ENCODE measurements around the gene RNF7. TPM values are rescaled to one million over a fixed set of nuclear protein-coding genes. Genes with fewer than 3 reads are reported as not detected.

Gene RNF7
- total and polyA plus RNA-seq, 2 of the 8 experiments (the other 6 are each of a cell fraction or from before 2014, with no cell fraction given): 78.4 to 113 TPM

DNA sequence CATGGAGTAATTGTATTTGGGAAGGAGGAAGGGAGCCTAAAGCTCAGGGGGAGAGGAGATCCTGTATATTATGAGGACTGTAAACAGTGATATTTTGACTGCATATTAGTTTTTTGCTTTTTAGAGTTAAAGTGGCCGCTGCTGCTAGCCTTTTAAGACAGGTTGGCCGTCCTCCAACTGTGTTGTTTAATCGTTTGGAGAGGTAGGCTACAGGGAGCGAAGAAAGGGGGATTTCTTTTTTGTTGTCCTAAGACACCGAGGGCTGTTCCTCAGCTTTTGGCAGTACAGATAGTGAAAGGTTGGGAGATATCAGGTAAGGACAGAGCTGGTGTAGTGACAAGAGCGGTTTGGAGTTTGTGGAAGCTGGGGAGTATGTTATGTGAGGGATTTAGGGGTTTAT is 38.2 kb upstream of the RNF7 start:
- Histone ChIP-seq H2BK15ac (ENCODE audit: low read length) (no peak overlapping the region), H3K4me1 (replicated peaks in 1 of 4; ENCODE audit: control insufficient read depth in 3 of 4, insufficient read depth in 4 of 4, low read length in 3 of 4) (peaks cover 0 to 7% (median 2%) of the 10 kb centered on the region in 4 experiments; a peak in 1 of 7 replicates), H2BK5ac (ENCODE audit: low read depth, low read length) (no peak overlapping the region), H4K91ac (replicated peaks; ENCODE audit: insufficient read length, low read length) (no peak overlapping the region), H3K23ac (ENCODE audit: insufficient read length) (no peak overlapping the region), H3K18ac (ENCODE audit: extremely low read depth, low read length) (no peak overlapping the region), H3K4me2 (ENCODE audit: insufficient read depth in 1 of 2, low read depth in 2 of 2, low read length in 2 of 2) (no peak overlapping the region), H2BK120ac (replicated peaks; ENCODE audit: low read depth, low read length) (no peak overlapping the region), H3K9me3 (ENCODE audit: insufficient read depth in 2 of 2, low read depth in 1 of 2, low read length in 1 of 2) (no peaks in the 10 kb centered on the region), H3K9ac (replicated peaks in 1 of 4; ENCODE audit: extremely low read depth in 1 of 4, low read depth in 3 of 4, low read length in 3 of 4) (no peak overlapping the region), H3K27me3 (replicated peaks in 1 of 4; ENCODE audit: control insufficient read depth in 3 of 4, extremely low read depth in 1 of 4, insufficient read depth in 3 of 4, low read length in 3 of 4) (no peaks in the 10 kb centered on the region), H3K36me3 (ENCODE audit: control insufficient read depth in 2 of 4, insufficient read depth in 4 of 4, low read length in 3 of 4) (no peaks in the 10 kb centered on the region), H3K14ac (ENCODE audit: insufficient read length) (no peak overlapping the region), H2BK12ac (ENCODE audit: low read depth, low read length) (no peak overlapping the region), H3K79me1 (ENCODE audit: low read depth, low read length) (no peaks in the 10 kb centered on the region), H3K4me3 (ENCODE audit: extremely low read depth in 1 of 4, insufficient read depth in 2 of 4, low read depth in 3 of 4, low read length in 4 of 4) (no peak overlapping the region), H3K56ac (replicated peaks; ENCODE audit: insufficient read length, low read depth, low read length) (no peak overlapping the region), H4K8ac (ENCODE audit: extremely low read depth, insufficient read depth, low read length) (no peak overlapping the region), H3K27ac (ENCODE audit: low read depth, low read length) (no peak overlapping the region), H3K79me2 (ENCODE audit: control insufficient read depth in 1 of 2, insufficient read depth in 2 of 2, low read length in 2 of 2) (no peaks in the 10 kb centered on the region), H2AK5ac (ENCODE audit: low read depth, low read length) (no peak overlapping the region), H3K23me2 (ENCODE audit: low read depth, low read length) (peaks cover 4% of the 10 kb centered on the region; the same call in 1 of the 2 replicates), H2BK20ac (ENCODE audit: low read length) (no peak overlapping the region), H3K4ac (replicated peaks; ENCODE audit: insufficient read length, low read depth, low read length) (no peak overlapping the region), H4K5ac (ENCODE audit: insufficient read length, low read depth, low read length) (no peak overlapping the region), H2AFZ (ENCODE audit: low read length) (no peak overlapping the region), H4K20me1 (replicated peaks in 1 of 2; ENCODE audit: control insufficient read depth in 1 of 2, insufficient read depth in 2 of 2, low read length in 2 of 2) (no peaks in the 10 kb centered on the region)
- no peak for DNase-seq (ENCODE audit: low read depth in 1 of 2, low spot score in 2 of 2)
- FAIRE-seq: no peak
- 89% methylated on average over 6 of the region's 6 CpGs; no CpG with 5 or more reads in 1 of the 2 experiments for WGBS, 2 experiments (ENCODE audit: extremely low coverage in 1 of 2, insufficient coverage in 1 of 2, insufficient read length in 1 of 2, insufficient replicate concordance in 2 of 2, low coverage in 1 of 2, low lambda C conversion rate in 2 of 2, missing lambda C conversion rate in 1 of 2)
- ChIA-PET CTCF (ENCODE audit: partially characterized antibody) (interaction anchor here (3.1 kb wide), 1 partner anchor 55 kb away, joined by 14 read pairs; no protein-coding TSS in a partner anchor), POLR2A (ENCODE audit: partially characterized antibody) (no interaction called here)
- TF ChIP-seq RFX5 (IDR thresholded peaks at IDR 0.05; ENCODE audit: borderline replicate concordance, low read depth, low read length): no peak
- TF ChIP-seq SP1 (IDR thresholded peaks at IDR 0.05; ENCODE audit: low read depth, low read length): no peak
- no peak for TF ChIP-seq SAP30 (IDR thresholded peaks at IDR 0.05; ENCODE audit: insufficient read depth, insufficient replicate concordance, low read length)
- no peak for TF ChIP-seq ASH2L (IDR thresholded peaks at IDR 0.05; ENCODE audit: low read length)
- no peak for TF ChIP-seq EZH2 (IDR thresholded peaks at IDR 0.05; ENCODE audit: low read depth, low read length, severe bottlenecking)
- TF ChIP-seq SP4 (IDR thresholded peaks at IDR 0.05; ENCODE audit: low read length): no peak
- TF ChIP-seq CBX5 (IDR thresholded peaks at IDR 0.05; ENCODE audit: low read depth, low read length): no peak
- TF ChIP-seq POLR2AphosphoS5 (IDR thresholded peaks at IDR 0.05; ENCODE audit: low read depth, low read length): no peak
- no peak for TF ChIP-seq CTBP2 (IDR thresholded peaks at IDR 0.05; ENCODE audit: borderline replicate concordance, insufficient read depth, insufficient read length, low read length)
- TF ChIP-seq POU5F1 (IDR thresholded peaks at IDR 0.05; ENCODE audit: low read depth, low read length): no peak
- no peak for TF ChIP-seq TCF12 (IDR thresholded peaks at IDR 0.05; ENCODE audit: low read depth, low read length)
- TF ChIP-seq GTF2F1 (IDR thresholded peaks at IDR 0.05; ENCODE audit: borderline replicate concordance, low read depth, low read length): no peak
